HG02798 (cell line): Measurements from ENCODE around the gene ZNF559.

Experiments used
- ATAC-seq: cut with Tn5 transposase; IDR thresholded peaks from one replicate; pipeline ENCODE4 v1.9.1; 2021; ENCODE audit warnings: mild to moderate bottlenecking; ENCODE audit not compliant: unreplicated experiment, poor library complexity

The ZNF559 gene

DNA sequence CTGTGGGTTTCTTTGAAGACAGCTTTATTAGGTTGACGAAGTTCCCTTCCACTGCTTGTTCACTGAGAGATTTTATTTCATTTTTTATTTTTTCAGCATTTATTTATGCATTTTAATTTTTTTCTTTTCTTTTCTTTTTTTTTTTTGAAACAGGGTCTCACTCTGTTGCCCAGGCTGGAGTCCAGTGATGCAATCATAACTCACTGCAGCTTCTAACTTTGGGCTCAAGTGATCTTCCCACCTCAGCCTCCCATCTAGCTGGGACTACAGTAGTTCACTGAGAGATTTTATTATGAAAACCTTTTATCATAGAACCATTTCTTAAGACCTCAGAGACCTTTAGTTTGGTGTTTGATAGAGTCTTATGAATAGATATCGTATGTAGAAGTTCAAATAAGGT lies 28.5 kb downstream of the ZNF559 start:
- ATAC-seq, result no peak

DNA sequence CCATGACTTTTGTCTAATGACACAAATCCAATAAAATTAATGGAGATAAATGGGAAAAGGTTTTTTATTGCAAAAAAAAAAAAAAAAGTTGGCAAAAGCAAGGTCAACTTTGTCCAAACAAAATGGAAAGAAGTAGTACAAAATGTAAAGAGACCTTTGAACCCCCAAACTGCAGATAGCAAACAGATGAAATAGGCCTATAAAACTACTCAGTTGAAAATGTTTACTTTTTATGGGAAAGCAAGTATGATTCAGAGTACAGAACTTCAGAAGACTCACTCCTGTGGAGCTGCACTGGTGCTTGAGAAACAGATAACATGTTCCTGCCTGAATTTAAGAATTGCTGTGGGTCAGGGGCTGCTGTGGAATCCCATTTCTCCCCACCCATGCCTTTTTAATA lies 29.0 kb downstream of the ZNF559 start:
- ATAC-seq, result no peak

- ATAC-seq, result no peak
Measured at GRCh38 chr19:9354651-9355050, 30.7 kb downstream of the ZNF559 start.

DNA sequence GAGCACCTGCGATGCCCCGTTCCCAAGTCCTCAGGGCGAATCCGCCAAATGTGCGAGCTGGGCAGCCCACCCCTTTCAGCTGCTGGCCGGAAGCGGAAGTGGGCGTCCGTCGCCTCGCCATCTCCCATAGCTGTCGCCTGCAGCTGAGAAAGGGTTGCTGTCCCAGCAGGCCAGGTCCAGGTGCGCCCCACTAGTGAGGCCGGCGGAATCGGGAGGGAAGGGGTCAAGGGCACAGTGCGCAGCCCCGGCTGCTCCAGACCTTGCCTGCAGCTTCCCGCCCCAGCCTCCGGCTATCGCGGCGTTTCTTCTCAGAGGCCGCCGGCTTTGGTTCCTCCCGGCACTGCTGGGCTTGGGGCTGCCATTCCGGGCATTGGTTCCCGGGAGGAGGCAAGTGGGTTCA lies 38.9 kb downstream of the ZNF559 start, which contains the start of gene ZNF177:
TSS of gene ZNF177 (plus strand) at position 109 of the 400 bp plus-strand sequence. CDS start 15,299 bp downstream, outside the sequence.
- ATAC-seq, result no peak

DNA sequence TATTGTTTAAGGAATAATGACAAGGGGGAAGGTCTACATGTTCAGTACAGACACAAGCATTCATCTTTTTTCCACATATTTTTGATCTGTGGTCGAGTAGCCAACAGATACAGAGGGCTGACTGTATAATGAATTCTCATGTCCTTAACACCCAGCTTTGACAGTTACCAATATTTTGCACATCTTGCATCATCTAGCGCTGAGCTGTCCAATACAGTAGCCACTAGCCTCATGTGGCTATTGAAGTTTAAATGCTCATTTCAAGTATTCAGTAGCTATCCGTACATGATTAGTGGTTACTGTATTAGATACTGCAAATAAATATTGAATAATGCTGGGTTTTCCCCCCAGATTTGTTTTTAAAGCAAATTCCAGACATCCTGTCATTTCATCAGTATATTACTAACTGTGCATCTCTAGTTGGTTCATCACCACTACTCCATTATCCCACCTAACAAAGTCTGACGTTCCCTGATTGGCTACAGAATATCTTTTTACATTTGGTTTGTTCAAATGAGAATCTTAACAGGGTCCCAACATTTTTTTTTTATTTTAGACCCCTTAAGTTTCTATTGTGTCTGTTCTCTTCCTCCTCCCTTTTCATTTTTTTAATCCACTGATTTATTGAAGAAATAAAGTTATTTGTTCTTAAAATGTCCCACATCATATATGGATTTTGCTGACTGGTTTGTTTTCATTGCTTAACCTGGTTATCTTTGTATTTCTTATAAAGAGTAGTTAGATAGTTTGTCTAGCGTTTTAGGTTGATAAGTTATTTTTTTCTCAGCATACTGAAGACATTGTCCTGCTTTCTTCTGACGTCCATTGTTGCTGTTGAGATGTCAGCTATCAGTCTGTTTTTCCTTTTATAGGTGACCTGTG lies 47.0 kb downstream of the ZNF559 start:
- ATAC-seq, result no peak

GRCh38 chr19:9381361-9381785 lies 57.4 kb downstream of the ZNF559 start:
- no peak for ATAC-seq
